ENCODE measurements around the gene RYK.
"Not testable (repeated sequence)": the region's sequence is repeated elsewhere in the genome, so short reads cannot be mapped to it uniquely, and the experiment has no call there.

Gene RYK

DNA sequence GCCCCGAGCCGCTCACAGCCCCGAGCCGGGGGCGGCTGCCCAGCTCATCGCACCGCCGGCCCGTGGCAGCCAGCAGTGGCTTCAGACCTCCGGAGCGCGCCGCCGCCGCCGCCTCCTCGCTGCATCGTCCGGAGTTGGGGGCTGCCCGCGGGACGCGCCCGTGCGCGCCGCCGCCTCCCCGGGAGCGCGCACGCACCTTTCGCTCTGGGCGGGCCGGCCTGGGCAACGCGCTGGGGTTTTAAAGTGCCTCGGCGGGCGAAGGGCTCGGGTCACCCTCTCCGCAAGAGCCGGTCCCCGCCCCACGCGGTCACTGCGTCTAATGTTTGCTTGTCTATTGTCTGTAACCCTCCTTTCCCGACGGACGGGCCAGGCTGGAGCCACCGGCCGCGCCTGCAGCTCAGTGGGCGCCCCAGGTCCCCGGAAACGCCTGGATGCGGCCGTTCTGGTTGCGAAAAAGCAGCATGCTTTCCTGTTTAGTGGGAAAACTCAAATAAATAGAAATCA lies at the start of gene RYK:
Gene RYK, minus strand, starts transcription at position 143 of the 504 bp plus-strand sequence. CDS start 205 bp downstream, outside the sequence.
- peak; percentile 59 to 63 for DNase-seq

DNA sequence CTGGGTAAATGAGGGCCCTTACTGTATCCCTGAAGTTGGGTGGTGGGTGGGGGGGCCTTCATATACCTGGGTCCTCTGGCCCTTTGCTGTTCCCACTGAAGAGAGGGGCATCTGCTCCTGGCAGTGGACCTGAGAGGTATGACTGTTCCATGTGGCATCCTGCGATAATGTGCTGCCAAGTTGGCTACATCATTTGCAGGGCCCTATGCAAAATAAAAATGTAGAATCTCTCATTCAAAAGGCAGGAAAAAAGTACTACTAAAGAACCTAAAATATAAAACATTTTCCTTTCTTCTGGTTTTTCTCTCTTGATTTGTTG lies 49.2 kb upstream of the RYK start:
- no peak for DNase-seq

DNA sequence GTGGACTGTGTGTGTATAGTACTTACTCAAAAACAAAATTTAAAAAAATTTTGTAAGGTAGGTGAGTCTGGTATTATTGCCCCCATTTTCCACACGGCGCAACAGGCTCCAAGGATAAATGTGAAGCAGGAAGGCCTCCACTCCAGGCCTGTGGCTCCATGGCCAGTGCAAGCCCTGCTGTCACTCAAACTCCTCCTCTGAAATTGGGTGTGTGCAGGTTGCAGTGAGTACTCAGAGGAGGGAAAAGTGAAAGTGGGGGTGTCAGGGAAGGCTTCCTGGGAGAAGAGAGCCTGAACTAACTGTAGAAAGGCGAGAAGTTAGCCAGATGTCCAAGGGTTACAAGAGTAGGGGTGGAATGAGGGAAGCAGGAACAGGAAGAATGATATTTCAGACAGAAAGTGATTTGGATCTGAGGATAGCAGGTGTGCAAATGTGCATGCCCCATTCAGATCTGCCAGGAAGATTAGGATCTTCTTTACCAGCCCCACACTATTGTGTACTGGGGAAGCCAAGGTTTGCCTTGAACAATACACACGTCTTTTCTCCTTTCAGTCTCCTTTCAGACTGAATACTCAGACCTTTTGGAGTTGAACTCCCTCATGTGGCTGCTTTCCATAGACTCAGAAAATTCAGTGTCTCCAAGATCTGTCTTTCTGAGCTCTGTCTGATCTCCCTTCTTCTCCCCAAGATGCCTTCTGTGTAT lies 48.7 kb upstream of the RYK start:
- DNase-seq: no peak

DNA sequence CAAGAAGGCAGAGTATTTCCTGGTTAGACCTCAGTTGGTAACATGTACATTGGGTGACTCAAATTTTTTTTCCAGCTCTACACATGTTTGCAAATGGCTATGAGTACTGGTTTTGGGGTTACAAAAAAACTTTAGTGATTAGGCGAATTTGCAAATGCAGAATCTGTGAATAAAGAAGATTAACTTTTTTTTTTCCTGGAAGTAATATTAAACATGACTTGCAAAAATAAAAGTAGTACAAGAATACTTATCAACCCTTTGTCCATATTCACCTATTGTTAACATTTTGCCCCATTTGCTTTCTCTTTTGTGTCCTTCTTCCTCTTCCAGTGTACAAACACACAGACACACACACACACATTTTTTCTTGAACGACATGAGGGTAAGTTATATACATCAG lies 47.6 kb upstream of the RYK start:
- no peak for DNase-seq

DNA sequence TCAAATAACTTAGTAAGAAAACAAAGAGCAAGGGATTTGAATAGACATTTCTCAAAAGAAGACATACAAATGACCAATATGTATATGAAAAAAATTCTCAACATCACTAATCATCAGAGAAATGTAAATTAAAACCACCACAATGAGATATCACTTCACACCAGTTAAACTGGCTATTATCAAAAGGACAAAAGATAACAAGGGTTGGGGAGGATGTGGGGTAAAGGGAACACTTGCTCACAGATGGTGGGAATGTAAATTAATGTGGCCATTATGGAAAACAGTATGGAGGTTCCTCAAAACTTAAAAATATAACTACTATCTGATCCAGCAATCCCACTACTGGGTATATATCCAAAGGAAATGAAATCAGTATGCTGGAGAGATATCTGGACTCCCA lies 46.0 kb upstream of the RYK start:
- no peak for DNase-seq

DNA sequence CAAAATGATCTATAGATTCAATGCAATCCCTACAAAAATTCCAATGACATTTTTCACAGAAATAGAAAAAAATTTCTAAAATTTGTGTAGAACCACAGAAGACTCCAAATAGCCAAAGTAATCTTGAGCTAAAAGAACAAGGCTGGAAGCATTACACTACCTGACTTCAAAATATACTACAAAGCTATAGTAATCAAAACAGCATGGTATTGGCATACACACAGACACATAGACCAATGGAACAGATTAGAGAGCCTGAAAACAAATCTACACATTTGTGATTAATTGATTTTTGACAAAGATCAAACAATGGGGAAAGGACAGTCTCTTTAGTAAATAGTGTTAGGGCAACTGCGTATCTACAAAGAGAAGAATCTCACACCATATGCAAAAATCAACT lies 45.3 kb upstream of the RYK start:
- DNase-seq: no peak

DNA sequence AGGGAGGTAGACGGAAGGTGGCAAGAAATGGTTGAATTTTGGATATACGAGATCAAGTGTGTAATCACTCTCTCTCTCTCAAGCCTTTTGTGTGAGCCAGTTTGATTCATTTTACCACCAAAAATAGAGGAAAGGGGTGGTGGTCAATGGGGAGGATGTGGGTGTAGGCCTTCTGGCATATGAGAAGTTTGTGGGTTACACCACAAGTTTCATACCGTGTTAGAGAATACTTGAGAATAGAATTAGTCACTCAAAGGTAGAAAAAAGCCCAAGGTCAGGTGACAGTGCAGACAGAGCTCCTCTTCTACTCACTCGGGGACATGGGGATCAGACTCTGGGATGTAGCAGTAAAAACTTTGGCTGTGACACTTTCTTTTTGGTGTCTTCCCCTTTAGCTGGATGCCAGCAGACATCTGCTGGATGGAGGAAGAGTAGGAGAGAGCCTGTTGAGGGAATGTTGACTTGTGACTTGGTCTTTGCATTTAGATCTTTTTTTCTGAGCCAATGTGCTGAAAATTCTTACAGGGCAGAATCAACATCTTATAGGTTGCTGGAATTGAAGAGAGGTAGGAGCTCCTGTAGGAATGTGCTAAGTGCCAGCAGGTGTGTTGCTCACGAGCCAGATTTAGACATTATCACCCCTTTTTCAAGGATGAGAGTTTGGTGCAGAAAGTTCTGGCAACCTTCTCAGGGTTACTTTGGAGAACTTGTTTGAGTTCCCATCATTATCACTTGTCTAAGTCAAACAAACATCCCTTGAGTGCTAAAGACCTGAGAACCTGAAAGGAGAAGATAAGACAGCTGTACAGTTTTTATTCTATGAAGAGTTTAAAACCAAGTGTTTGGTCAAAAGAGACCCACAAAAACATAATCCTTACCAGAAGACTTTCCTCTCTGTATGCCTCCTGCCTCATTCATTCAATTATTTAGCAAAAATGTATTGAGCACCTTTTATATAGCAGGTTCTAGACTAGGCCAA lies 43.9 kb upstream of the RYK start:
- DNase-seq: peak; percentile 31 to 44

DNA sequence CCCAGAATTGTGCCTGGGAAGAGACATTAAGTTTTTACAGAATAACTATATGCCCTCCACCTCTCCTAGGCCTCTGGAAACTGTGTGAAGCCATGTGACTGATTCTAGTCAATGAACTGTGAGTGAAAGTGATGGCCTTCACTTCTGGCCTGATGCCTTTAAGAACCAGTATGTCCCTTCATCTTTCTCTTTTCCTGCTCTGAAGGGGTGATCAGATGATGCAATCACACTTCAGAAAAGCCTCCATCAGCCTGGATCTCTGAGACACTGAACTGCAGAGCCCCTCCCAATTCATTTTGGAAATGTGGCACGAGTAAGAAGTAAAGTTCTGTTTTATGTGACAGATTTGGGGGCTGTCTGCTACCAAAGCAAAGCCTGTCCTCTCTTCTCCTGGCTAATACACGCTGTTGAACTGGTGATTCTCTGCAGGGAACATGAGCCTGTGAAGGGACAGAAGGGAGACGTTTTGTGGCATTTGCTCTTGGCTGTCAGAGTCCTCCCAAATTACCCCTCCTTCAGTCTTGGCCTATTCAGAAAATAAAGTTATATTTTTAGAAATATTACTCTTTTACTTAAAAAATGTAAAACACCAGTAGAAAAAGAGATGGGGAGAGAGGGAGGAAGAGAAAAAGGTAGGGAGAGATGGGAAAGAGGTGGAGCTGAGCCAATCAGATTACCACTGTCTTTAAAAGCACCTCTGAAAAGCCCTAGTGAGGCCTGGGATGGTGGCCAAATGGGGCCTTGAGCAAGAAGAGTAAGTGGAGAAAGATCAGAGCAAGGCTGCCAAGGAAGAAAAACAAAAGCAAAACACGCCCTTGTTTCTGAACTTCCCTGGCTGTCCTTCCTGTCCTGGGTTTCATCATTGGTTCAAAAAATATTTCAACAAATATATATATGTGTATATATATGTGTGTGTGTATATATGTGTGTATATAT lies 40.9 kb upstream of the RYK start:
- DNase-seq: no peak

DNA sequence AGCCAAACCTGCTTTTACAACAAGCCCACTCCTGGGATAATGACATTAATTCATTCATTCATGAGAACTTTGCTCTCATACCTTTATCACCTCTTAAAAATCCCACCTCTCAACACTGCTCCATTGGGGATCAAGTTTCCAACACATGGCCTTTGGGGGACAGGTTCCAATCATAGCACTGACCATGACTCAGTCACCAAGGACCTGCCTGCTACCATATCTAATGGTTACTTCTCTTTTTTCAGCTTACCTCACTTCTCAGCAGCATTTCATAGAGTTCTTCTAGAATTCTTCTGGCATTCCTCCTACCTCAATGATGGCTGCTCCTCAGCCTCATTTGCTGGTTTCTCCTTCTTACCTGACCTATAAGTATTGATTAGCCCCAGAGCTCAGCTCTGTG lies 36.9 kb upstream of the RYK start:
- no peak for DNase-seq

DNA sequence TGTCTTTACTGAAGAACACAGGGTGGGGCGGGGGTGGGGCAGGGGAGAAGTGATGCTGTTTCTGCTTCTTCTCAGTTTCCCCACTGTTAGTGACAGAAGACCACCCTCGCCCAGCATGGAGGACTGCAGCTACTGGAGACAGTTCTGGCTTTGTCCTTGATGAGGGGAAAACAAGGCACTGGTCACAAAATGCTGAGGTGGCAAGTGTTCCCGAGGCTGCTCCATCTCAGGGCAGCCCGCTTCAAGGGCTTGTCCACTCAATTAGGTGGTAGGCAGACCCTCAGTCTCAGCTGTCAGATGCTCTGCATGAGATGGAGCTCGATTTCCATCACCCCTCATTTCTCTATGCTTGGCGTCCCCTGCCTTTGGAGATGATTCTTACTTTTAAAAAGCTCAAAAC lies 33.8 kb upstream of the RYK start:
- DNase-seq: no peak

DNA sequence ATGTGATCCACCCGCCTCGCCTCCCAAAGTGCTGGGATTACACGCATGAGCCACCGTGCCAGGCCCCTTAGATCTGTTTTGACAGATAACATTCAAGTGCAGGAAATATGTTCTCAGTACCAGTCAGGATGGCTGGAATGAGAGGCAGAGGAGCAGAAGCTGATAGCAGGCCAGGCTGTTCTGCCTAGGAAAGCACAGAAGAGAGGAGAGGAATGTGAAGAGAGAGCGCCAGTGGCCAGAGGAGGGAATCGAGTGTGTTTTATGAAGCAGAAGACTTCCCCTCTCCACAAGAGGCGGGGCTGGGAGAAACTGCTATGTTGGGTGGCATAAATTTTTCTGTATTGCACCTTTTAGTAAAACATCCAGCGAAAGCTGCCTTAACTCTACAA lies 32.0 kb upstream of the RYK start:
- no peak for DNase-seq

DNA sequence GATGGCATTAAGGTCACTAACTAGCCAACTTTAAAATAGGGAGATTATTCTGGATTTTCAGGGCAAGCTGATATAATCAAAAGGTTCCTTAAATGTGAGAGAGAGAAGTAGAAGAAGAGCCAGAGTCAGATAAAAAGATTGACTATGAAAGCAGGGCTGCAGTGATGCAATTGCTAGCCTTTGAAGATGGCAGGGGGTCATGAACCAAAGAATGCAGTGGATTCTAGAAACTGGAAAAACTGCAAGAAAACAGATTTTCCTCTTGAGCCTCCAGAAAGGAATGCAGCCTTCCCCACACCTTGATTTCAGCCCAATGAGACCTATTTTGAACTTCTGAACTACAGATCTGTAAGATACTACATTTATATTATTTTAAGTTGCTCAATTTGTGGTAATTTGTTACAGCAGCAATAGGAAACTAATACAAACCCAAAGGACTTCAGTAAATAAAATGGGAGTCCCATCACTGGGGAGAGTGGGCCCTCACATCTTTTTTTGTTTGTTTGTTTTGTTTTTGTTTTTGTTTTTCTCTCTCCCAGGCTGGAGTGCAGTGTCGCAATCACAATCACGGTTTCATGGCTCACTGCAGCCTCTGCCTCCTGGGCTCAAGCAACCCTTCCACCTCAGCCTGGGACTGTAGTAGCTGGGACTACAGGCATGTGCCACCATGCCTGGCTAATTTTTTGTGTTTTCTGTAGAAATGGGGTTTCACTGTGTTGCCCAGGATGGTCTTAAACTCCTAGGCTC lies 31.4 kb upstream of the RYK start:
- no peak for DNase-seq

DNA sequence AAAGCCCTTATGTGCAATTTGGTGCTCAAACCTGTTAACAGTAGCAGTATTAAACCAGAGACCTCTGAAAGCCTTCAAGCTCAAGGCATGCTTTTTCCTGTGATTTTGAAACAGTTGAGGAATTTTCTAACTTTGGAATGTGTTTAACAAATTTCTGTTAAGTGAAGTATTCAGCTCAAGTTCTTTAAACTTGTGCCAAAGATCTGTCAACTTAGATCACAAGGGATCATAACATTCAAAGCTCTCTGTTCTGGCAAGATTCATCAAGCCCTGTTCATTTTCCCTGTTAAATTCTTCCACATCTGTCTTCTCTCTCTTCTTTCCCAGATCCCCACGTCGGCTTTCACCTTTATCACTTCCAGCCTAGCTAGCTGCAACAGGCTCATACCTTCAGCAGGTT lies 28.8 kb upstream of the RYK start:
- no peak for DNase-seq

DNA sequence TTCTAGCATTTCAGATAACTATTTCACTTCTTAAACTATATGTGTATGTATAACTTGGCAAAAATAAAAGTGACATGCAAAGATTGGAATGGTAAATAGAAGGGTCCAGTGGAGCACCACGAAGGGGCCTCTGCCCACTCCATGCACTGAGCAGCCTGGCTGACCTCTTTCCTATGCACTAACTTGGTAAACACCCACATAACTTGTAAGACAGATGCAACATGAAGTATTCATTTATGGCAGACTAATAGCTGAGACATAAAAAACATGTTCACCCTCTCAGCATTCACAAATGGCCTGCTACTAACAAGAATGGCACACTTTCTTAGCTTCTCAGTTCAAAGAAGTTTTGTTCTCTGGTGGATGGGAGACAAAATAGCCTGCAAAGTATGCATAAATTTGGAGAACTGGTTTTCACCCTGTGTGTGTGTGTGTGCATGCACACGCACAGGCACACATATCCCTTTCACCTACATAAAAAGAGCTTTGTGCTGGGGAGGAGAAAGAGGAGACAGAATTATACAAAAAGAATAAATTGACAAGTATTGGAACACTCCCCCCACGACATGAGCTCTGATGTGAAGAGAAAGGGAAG lies 26.5 kb upstream of the RYK start:
- DNase-seq: no peak

DNA sequence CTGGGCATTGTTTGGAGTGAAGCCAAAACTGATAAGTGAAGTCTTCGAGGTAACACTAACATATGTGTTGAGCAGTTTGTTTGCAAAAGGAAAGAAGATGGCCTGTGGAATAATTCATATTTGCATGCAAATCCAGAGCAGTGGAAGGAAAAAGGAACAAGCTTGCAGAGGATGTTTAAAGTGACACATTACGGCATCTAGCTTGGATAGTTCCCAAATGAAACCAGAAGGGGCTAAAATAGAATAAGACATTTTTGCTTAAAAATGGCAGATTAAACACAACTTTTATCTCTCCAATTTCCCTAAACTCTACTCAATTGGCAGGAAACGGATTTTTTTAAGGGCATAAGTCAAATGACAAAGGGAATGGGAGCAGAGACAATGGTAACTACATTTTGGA lies 25.4 kb upstream of the RYK start:
- DNase-seq: no peak

DNA sequence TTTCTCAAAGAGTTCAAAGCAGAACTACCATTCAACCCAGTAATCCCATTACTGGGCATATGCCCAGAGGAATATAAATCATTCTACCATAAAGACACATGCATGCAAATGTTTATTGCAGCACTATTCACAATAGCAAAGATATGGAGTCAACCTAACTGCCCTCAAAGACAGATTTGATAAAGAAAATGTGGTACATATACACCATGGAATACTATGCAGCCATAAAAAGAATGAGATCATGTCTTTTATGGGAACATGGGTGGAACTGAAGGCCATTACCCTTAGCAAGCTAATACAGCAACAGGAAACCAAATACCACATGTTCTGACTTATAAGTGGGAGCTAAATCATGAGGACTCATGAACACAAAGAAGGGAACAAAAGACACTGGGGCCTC lies 24.5 kb upstream of the RYK start:
- not testable (repeated sequence) for DNase-seq

DNA sequence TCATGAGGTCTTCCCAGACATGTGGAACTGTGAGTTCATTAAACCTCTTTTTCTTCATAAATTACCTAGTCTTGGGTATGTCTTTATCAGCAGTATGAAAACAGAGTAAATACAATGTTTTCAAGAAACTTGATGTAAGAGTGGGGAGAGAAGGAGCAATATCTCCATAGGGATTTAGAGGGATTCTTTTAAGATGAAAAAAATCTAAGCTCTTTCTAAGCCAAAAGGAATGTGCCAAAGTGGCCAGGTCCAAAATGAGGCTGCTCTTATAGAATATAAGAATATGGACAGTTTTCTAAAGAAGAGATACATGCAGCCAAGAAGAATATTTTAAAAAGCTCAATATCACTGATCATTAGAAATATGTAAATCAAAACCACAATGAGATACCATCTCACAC lies 23.9 kb upstream of the RYK start:
- no peak for DNase-seq

DNA sequence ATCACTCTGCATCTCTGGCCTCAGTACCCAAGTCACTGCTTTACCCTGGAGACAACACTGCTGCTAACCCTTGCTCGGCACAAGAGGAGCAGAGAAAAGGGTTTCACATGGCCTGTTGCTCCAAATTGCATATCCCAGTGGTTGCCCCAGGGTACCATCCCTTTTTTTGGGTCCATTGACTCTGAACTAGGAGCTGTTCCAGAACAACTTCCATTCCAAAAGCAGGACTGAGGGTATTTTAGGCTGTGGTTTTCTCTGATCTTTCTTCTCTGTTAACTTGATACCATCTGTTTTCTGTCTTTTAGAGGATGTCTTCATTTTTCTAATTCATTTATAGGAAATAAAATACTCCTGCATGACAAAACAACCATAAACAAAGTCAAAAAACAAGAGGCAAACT lies 17.3 kb upstream of the RYK start:
- no peak for DNase-seq

DNA sequence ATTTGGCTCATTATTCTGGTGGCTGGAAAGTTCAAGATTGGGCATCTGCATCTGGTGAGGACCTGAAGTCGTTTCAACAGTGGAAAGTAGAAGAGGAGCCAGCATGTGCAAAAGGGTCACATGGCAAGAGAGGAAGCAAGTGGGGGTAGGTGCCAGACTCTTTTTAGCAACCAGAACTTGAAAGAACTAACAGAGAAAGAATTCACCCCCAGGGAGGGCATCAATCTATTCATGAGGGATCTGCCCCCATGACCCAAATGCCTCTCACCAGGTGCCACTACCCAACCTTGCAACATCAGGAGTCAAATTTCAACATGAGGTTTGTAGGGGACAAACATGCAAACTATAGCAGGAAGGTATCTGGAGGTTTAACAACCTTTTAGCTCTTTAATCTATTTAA lies 10.3 kb upstream of the RYK start:
- DNase-seq: no peak

DNA sequence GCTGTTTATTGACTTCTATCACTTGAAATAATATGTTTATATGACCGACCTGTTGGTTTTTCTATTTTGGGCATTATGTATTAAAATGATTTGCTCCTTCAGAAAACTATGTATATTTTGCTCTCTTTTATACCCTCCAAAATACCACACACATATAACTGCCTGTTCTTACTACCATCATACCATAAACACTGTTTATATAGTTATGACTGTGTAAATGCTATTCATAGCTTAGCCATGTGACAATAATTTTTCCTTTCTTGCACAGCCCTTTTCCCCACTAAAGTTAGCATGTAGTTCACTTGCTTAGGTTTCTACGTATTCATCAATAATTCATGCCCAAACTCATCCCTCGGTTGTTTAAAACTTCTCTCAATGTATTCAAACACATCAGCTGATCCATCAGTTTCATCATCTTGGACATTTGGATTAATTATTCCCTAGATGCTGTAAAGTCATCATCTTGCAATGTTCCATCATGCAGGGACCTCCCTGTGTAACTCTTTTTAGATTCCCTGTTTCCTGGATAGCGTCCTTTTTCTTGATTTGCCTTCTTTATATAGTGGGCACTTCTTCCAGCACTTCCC lies 8.2 kb upstream of the RYK start:
- no peak for DNase-seq

DNA sequence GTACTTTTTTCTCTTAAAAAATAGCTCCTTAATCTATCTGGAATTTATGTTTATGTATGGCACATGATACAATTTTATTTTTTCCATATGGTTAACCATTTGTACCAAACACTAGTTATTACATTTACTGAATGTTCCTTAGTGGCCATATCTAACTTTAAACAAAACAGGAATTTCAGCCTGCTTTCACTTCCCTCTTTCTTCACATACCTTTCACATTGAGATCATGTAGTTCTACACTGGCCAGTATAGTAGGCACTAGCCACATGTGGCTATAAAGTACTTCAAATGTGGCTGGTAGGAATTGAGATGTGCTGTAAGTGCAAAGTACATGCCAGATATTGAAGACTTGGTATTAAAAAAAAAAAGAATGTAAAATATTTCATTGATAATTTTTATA lies 4.7 kb upstream of the RYK start:
- no peak for DNase-seq
